Panc1 (cell line): ENCODE results near the gene BAZ2B.

Experiments
- POLR2AphosphoS5 ChIP-seq: IDR thresholded peaks from 2 replicates; pipeline ENCODE4 v1.6.1; 2012; ENCODE audit warnings: mild to moderate bottlenecking, low read depth, low read length, moderate library complexity
- SIN3A ChIP-seq: IDR thresholded peaks from 2 replicates; pipeline ENCODE4 v1.6.1; 2012; ENCODE audit warnings: low read depth, mild to moderate bottlenecking, low read length, moderate library complexity, borderline replicate concordance; ENCODE audit not compliant: insufficient read depth
- TCF7L2 ChIP-seq: IDR thresholded peaks from 2 replicates; pipeline ENCODE4 v1.6.1; 2011; ENCODE audit warnings: mild to moderate bottlenecking, low read depth, low read length, inconsistent platforms
- TF ChIP-seq, protein P1 (sequence below): fragments of 450-650 bp; IDR thresholded peaks from 2 replicates; pipeline ENCODE4 v1.5.1; 2017; ENCODE audit warnings: mild to moderate bottlenecking
- TF ChIP-seq, protein P2 (sequence below), 2 experiments: IDR thresholded peaks; 2 replicates each; pipeline ENCODE4 v1.6.1; 2011 to 2012; ENCODE audit warnings: low read depth in 2 of 2, control low read depth in 1 of 2, low read length in 1 of 2, mild to moderate bottlenecking in 1 of 2, moderate library complexity in 1 of 2; ENCODE audit not compliant: insufficient read depth in 1 of 2

DNA sequence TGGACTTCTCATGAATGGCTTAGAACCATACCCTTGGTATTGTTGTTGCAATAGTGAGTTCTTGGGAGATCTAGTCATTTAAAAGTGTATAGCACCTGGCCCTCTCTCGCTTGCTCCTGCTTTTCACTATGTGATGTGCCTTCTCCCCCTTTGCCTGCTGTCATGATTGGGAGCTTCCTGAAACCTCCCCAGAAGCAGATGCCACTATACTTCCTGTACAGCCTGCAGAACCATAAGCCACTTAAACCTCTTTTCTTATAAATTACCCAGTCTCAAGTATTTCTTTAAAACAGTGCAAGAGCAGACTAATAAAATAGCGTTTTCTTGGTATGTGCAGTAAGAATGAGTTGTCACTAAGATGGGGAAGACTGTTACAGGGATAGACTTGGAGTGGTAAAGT is 31.6 kb downstream of the BAZ2B start:
- TF ChIP-seq, protein P1, sequence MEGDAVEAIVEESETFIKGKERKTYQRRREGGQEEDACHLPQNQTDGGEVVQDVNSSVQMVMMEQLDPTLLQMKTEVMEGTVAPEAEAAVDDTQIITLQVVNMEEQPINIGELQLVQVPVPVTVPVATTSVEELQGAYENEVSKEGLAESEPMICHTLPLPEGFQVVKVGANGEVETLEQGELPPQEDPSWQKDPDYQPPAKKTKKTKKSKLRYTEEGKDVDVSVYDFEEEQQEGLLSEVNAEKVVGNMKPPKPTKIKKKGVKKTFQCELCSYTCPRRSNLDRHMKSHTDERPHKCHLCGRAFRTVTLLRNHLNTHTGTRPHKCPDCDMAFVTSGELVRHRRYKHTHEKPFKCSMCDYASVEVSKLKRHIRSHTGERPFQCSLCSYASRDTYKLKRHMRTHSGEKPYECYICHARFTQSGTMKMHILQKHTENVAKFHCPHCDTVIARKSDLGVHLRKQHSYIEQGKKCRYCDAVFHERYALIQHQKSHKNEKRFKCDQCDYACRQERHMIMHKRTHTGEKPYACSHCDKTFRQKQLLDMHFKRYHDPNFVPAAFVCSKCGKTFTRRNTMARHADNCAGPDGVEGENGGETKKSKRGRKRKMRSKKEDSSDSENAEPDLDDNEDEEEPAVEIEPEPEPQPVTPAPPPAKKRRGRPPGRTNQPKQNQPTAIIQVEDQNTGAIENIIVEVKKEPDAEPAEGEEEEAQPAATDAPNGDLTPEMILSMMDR: no peak
- TF ChIP-seq POLR2AphosphoS5 (no peak), SIN3A (no peak), TCF7L2 (no peak)
- TF ChIP-seq, protein P2, sequence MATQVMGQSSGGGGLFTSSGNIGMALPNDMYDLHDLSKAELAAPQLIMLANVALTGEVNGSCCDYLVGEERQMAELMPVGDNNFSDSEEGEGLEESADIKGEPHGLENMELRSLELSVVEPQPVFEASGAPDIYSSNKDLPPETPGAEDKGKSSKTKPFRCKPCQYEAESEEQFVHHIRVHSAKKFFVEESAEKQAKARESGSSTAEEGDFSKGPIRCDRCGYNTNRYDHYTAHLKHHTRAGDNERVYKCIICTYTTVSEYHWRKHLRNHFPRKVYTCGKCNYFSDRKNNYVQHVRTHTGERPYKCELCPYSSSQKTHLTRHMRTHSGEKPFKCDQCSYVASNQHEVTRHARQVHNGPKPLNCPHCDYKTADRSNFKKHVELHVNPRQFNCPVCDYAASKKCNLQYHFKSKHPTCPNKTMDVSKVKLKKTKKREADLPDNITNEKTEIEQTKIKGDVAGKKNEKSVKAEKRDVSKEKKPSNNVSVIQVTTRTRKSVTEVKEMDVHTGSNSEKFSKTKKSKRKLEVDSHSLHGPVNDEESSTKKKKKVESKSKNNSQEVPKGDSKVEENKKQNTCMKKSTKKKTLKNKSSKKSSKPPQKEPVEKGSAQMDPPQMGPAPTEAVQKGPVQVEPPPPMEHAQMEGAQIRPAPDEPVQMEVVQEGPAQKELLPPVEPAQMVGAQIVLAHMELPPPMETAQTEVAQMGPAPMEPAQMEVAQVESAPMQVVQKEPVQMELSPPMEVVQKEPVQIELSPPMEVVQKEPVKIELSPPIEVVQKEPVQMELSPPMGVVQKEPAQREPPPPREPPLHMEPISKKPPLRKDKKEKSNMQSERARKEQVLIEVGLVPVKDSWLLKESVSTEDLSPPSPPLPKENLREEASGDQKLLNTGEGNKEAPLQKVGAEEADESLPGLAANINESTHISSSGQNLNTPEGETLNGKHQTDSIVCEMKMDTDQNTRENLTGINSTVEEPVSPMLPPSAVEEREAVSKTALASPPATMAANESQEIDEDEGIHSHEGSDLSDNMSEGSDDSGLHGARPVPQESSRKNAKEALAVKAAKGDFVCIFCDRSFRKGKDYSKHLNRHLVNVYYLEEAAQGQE (IDR thresholded peaks at IDR 0.05; ENCODE audit: insufficient read depth in 1 of 2, low read depth in 2 of 2, low read length in 1 of 2): no peak
